Effector CD8-positive, alpha-beta T cell (primary cell): Measurements from ENCODE around the gene RUNX2.
"Not testable (repeated sequence)": the region's sequence is repeated elsewhere in the genome, so short reads cannot be mapped to it uniquely, and the experiment has no call there.

Source experiments
- DNase-seq: peaks from one replicate; lab custom pipeline; 2025; lab: John Stamatoyannopoulos, UW

Gene RUNX2

DNA sequence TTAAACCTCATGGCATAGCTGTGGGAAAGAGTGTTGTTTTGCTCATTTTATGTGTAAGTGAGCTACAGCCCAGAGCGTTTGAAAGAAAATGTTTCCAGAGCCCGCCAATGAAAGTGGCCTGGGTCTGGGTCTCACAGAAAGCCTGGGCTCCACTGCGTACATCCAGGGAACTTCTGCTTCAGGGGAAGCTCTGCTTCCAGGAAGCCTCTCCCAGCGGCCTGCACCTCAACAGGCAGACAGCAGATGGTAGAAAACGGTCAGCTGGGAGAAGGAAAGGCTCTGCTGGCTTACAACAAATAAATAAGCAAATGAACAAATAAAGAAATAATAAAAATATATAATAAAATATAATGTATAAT lies 320.1 kb downstream of the RUNX2 start:
- no peak for DNase-seq

- no peak for DNase-seq
Observed at GRCh38 chr6:45650524-45651135, 322.5 kb downstream of the RUNX2 start.

DNA sequence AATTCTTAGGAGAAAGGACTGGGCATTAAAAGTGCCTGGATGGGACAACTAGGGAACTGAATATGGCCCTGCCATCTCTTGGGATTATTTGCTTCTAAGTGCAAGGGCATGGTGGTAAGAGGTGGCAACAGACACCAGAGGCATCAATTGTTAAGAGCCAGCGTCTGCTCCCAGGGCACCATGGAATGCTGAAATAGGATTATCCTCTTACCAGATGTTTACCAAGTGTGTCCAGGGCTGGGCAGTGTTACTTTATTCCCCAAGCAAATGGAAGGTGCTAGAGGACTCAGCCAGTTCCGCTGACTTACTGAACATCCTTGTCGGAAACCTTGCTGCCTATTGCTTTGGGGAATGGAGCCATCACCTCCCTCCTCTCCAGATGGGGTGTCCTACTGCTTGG lies 323.2 kb downstream of the RUNX2 start:
- DNase-seq = no peak

DNA sequence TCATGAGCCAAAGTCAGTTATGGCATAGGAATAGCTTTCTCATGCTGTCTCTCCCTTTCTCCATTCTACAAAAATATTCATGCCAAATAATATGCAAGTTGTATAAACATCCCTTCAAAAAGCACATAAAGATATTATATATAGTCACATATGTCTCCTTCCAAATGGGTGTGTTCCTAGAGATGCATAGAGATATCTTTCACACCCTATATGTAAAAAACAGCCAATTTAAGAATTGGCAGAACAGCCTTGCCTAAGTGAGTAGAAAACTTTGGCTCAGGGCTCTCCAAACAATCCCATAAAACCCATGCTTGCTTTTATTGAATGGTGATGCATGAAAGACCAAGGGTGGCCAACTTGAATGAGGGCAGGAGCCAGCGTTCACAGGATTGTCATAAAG lies 324.3 kb downstream of the RUNX2 start:
- no peak for DNase-seq

DNA sequence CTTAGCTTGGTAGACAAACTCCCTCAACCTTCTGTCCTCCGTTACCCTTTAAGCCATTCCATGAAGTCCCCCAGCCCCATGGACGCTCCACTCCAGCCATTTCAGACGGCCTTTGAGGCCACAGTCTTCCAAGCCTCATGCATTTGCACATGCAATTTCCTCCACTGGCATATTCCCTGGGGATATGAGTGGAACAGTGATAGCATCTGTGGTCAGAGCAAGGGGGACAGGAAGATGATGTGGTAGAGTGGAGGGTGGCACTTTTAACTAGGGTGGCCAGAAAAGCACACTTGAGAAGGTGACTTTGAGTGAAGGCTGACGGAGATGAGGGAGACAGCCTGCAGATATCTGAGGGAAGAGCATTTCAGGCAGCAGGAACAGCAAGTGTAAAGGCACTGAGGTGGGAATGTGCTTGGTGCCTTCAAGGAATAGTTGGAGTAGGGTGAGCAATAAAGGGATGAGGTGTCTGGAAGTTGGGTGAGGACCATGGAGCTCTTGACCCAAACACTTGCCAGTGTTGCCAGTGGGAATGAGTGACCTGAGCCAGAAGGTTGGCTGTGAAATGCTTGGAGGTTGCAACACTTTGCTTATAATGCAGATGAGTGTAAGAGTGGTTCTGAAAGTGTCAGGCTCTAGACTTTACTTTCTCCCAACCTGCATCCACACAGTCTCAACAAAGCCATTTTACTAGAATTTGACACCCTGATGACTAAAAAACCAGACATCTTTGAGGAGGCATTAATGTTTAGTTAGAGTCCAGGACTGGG lies 325.2 kb downstream of the RUNX2 start:
- DNase-seq = no peak

- DNase-seq = no peak
Observed at GRCh38 chr6:45654673-45655072, 326.5 kb downstream of the RUNX2 start.

- DNase-seq = no peak
Observed at GRCh38 chr6:45655745-45656476, 327.8 kb downstream of the RUNX2 start.

- DNase-seq = no peak
Observed at GRCh38 chr6:45657226-45657625, 329.1 kb downstream of the RUNX2 start.

DNA sequence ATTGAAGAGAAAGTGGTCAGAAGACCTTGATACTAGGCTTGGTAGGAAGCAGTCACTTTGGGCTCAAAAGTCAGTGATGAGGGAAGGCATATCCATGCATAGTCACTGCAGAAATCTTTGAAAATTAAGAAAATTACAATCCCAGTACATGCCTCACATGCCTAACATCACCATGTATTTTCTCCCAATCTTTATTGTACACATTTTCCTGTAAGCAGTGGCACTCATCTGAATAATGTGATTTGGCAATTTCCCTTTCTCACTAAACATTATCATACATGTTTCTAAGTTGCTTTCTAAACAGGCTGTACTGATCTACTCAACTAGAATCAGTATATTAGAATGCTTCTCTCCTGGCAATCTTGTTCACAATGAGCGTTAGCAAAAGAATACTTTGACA lies 330.3 kb downstream of the RUNX2 start:
- no peak for DNase-seq

DNA sequence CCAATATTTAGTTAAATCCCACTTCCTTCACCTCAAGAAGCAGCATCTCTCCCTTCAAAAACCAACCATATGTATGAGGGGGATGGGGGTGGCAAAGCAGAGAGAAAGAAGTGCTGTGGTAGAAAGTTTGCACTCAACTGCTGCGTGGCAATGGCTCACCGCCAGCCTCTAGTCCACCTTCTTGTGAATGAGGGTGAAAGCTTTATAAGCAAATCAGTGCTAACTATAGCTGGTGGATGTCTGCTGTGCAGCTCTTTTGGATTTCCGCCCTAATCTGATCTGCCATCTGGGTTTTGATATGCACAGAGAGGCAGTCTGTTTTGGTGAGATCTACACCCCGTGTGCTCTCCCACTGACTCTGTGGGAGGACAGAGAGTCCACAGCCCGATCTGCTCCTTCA lies 330.8 kb downstream of the RUNX2 start:
- DNase-seq = no peak

- no peak for DNase-seq
Observed at GRCh38 chr6:45661661-45662060, 333.5 kb downstream of the RUNX2 start.

DNA sequence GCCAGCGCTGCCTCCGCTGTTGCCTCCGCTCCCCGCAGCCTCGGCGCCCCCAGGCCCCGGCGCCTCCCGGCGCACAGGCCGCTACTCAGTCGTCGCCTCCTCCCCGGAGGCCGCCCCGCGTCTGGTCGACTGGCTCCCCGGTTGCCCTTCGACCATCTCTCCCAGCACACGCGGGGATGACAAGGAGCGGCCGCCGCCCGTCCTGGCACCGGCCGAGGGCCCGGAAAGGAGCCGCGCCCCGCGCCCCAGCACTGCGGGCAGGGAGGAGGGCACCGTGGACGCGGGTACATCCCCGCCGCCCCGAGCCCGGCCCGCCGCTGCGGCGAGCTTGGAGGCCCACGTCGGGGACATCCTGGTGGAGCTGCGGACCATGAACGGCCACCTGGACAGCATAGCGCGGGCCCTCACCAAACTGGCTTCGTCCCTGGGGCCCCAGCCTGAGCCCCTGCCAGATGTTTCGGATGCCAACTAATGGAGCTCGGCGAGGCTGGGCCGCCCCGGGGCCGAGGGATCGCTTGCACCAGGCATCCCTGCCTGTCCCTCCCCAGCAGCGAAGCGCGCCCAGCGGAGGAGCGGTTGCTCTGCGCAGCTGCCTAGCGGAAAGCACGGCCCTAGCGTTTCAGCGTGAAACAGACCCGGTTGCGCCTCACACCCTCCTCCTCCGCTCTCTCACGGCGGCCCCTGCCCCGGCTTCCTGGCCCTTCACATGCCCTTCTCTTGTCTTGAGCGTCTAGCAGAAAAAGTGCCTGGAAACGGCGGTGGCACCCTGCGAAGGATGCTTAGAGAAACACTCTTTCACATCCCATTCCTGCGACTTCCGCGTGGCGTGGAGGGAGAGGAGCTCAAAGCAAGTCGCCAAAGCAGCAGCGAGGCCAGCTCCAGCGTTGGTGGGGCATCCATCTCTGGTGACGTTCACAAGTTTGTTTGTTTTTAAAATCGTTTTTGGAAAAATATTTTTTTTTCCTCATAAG lies 335.4 kb downstream of the RUNX2 start:
- DNase-seq = no peak

DNA sequence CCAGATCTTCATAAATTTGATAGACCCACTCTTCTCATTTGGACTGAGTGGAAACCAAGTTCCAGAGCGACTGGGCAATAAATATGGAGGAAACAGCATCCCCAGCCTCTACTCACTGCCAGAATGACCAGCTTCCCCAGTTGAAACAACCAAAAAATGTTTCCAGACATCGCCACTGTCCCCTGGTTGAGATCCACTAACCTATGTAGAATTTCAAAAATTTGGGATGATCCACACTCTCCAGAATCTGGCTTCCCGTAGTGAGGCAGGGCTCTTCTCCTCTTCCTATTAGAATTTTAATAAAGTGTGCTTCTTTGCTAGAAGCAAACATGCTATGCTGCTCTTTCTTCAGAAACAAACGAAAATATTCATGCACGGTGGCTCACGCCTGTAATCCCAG lies 336.6 kb downstream of the RUNX2 start:
- DNase-seq = no peak

GRCh38 chr6:45665859-45666258 lies 337.7 kb downstream of the RUNX2 start:
- no peak for DNase-seq

DNA sequence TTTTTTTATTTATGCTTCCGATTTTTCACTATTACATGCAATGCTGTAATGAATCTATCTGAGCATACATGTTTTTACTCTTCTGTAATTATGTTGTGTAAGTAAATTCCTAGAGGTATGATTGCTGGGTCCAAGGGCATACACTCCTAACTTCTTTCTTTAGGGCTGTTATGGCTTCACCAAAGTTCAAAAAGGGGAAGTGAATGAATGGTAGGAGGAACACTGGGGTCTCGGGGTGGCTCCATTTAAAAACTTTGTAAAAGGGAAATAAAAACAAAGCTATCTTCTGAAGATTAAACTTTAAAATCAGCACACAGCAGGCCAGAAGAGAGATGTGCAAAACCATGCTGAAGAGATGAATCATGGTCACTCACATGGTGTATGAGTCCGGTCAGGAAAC lies 338.7 kb downstream of the RUNX2 start:
- DNase-seq = no peak

DNA sequence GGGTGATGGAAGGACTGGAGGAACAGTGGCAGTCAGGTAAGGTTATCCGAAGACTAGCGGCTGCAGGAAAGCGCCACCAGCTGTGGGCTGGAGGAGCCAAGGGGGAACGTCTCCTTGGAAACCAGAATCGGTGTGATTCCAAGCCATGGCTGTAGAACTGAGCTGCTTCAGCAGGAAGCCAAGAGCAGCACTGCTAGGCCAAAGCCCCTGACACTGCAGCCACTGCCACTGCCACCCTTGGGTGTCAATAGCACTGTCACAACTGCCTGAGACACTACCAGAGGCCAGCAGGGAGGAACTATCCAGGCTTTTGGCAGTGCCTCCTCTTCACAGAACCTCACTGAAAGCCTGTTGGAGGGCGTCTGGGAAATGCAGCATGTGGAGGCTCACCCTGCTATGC lies 339.2 kb downstream of the RUNX2 start:
- DNase-seq = no peak

- DNase-seq = no peak
Observed at GRCh38 chr6:45667766-45668165, 339.6 kb downstream of the RUNX2 start.

GRCh38 chr6:45668705-45669104 lies 340.6 kb downstream of the RUNX2 start:
- no peak for DNase-seq

- not testable (repeated sequence) for DNase-seq
Observed at GRCh38 chr6:45673167-45673566, 345.0 kb downstream of the RUNX2 start.

GRCh38 chr6:45675166-45675565 lies 347.0 kb downstream of the RUNX2 start:
- not testable (repeated sequence) for DNase-seq

GRCh38 chr6:45675634-45676033 lies 347.5 kb downstream of the RUNX2 start:
- no peak for DNase-seq

DNA sequence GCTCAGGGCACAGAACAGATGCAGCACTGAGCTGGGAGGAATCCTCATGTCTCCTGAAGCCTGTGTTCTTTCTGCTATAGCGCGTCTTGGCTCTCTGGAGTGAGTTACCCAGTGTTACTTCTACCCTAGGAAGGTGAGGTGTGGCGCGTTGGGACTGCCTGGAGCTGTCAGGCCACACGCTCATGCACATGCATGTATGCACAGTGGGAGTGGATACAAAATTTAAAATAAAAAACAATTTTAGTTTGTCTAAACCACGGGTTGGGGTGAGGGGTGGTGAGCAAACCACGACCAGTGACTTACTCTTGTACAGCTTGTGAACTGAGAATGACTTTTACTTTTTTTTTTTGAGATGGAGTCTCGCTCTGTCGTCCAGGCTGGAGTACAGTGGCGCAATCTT lies 348.2 kb downstream of the RUNX2 start:
- DNase-seq = no peak
